Muscle of leg (tissue), 16 donors: ENCODE data around the gene PGBD4. TPM values are rescaled to one million over a fixed set of nuclear protein-coding genes. Genes with fewer than 3 reads are reported as not detected.
A peak's percentile ranks its signal among the peaks of the same experiment; 100 is the strongest.

Experiments
- DNase-seq: peaks from one replicate; pipeline ENCODE4 v3.0.0; 2013
- H3K27ac ChIP-seq: one replicate; pipeline ENCODE4 v1.5.1; 2013; ENCODE audit warnings: mild to moderate bottlenecking, low read length, control low read depth
- H3K27me3 ChIP-seq: one replicate; pipeline ENCODE4 v1.6.1; 2013; ENCODE audit warnings: low read length; ENCODE audit not compliant: control insufficient read depth, insufficient read depth
- H3K36me3 ChIP-seq: one replicate; pipeline ENCODE4 v1.6.1; 2013; ENCODE audit warnings: low read length; ENCODE audit not compliant: control insufficient read depth, insufficient read depth
- H3K4me1 ChIP-seq: one replicate; pipeline ENCODE4 v1.6.1; 2013; ENCODE audit warnings: low read length; ENCODE audit not compliant: control insufficient read depth, insufficient read depth
- H3K4me3 ChIP-seq: one replicate; pipeline ENCODE4 v1.5.1; 2013; ENCODE audit warnings: low read length, control low read depth
- H3K9me3 ChIP-seq: replicated peaks from 2 replicates; pipeline ENCODE4 v1.6.1; 2013; ENCODE audit warnings: low read depth, low read length; ENCODE audit not compliant: control insufficient read depth
- WGBS: methylation state at CpG from one replicate; pipeline ENCODE4 v1.1.5; 2013; ENCODE audit warnings: missing lambda C conversion rate; ENCODE audit not compliant: insufficient coverage; 5-methylcytosine and 5-hydroxymethylcytosine counted together
- long read RNA-seq, 11 donors: transcript quantifications; one replicate each; lab custom pipeline, GENCODE V29; 2026
- polyA plus RNA-seq, 8 donors: library from polyadenylated mRNA; unstranded; fragments of 120-200 nt; gene quantifications; one replicate each; pipeline versions ENCODE4 v1.2.1 to v1.2.3, GENCODE V29; 2013; ENCODE audit warnings: inconsistent platforms in 1 of 8, low replicate concordance in 1 of 8; ENCODE audit not compliant: insufficient read length in 8 of 8, insufficient read depth in 1 of 8
- total RNA-seq: library from RNA; stranded (reverse); fragments of 120-200 nt; gene quantifications from one replicate; pipeline ENCODE4 v1.2.4, GENCODE V29; 2013

Gene PGBD4
- 1.6 TPM for total RNA-seq
- 1 to 10 TPM; 1.0 to 1.9 (median 1.3) TPM for polyA plus RNA-seq
- long read RNA-seq, donor 1, full-length matches to known transcripts: 1 of 1 reads
- long read RNA-seq, donor 1, partial matches to known transcripts: 0 of 1 reads
- long read RNA-seq, donor 1, other reads (novel, unspliced or antisense): 0 of 1 reads
- long read RNA-seq, donor 2: 0 reads
- long read RNA-seq, donor 3, full-length matches to known transcripts: 3 of 3 reads
- long read RNA-seq, donor 3, partial matches to known transcripts: 0 of 3 reads
- long read RNA-seq, donor 3, other reads (novel, unspliced or antisense): 0 of 3 reads
- long read RNA-seq, donor 4, full-length matches to known transcripts: 1 of 1 reads
- long read RNA-seq, donor 4, partial matches to known transcripts: 0 of 1 reads
- long read RNA-seq, donor 4, other reads (novel, unspliced or antisense): 0 of 1 reads
- long read RNA-seq, donor 5, full-length matches to known transcripts: 4 of 4 reads
- long read RNA-seq, donor 5, partial matches to known transcripts: 0 of 4 reads
- long read RNA-seq, donor 5, other reads (novel, unspliced or antisense): 0 of 4 reads
- long read RNA-seq, donor 6, full-length matches to known transcripts: 1 of 1 reads
- long read RNA-seq, donor 6, partial matches to known transcripts: 0 of 1 reads
- long read RNA-seq, donor 6, other reads (novel, unspliced or antisense): 0 of 1 reads
- long read RNA-seq, donor 7, full-length matches to known transcripts: 3 of 3 reads
- long read RNA-seq, donor 7, partial matches to known transcripts: 0 of 3 reads
- long read RNA-seq, donor 7, other reads (novel, unspliced or antisense): 0 of 3 reads
- long read RNA-seq, donor 8, full-length matches to known transcripts: 2 of 2 reads
- long read RNA-seq, donor 8, partial matches to known transcripts: 0 of 2 reads
- long read RNA-seq, donor 8, other reads (novel, unspliced or antisense): 0 of 2 reads
- long read RNA-seq, donor 9, full-length matches to known transcripts: 1 of 1 reads
- long read RNA-seq, donor 9, partial matches to known transcripts: 0 of 1 reads
- long read RNA-seq, donor 9, other reads (novel, unspliced or antisense): 0 of 1 reads
- long read RNA-seq, donor 10, full-length matches to known transcripts: 3 of 3 reads
- long read RNA-seq, donor 10, partial matches to known transcripts: 0 of 3 reads
- long read RNA-seq, donor 10, other reads (novel, unspliced or antisense): 0 of 3 reads
- long read RNA-seq, donor 11, full-length matches to known transcripts: 5 of 5 reads
- long read RNA-seq, donor 11, partial matches to known transcripts: 0 of 5 reads
- long read RNA-seq, donor 11, other reads (novel, unspliced or antisense): 0 of 5 reads

DNA sequence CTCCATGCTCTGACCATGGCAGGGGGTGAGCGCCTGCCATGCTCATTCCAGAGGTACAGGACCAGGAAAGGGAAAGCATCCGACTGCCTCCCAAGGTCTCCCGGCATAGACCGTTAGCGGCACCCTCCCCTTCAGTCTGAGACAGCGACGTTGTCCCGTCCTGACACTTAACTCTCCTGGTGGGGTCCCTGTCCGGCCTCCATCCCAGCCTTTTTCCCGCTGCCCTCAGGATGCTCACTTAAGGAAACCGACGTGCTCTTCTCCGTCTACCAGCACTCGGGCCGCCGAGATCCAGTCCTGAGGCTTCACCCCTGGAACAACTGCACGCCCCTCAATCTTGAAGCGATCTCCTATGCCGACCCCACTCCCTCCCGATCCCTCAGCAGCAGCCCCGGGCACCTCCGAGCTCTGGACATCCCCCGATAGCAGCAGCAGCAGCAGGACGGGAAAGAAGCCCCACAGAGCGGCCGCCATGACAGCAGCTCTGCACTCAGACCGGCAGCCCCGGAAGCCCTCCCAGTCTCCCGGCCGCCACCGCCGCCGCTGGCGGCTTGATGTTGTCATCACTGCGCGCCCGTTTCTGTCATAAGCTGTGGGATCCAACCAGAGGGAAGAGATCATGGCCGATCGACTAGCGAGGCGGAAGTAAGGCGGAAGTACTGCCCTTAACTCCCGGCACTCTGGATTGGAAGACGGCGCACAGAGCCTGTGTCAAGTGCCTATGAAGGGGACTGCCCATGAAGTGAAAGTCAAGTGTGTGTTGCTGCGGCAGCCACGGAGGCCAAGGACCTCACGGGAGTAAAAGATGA is at the start of gene PGBD4, which contains the start of gene EMC7:
Gene PGBD4 (plus strand): TSS at position 718 of the 809 bp plus-strand sequence. CDS start 449 bp downstream, outside the sequence.
Gene EMC7 (minus strand): TSS at position 497 of the 809 bp plus-strand sequence. CDS start 23 bp downstream, at position 474.
- Histone ChIP-seq H3K4me3 (peak within 1 kb of the TSS; percentile 91), H3K9me3 (no peaks in the 10 kb centered on the region), H3K36me3 (peaks cover 2% of the 10 kb centered on the region), H3K27ac (peak within 1 kb of the TSS; percentile 95), H3K4me1 (peaks cover 2% of the 10 kb centered on the region), H3K27me3 (no peaks in the 10 kb centered on the region)
- peak; percentile 100 for DNase-seq
- under 1% methylated on average over 47 of the region's 48 CpGs for WGBS

DNA sequence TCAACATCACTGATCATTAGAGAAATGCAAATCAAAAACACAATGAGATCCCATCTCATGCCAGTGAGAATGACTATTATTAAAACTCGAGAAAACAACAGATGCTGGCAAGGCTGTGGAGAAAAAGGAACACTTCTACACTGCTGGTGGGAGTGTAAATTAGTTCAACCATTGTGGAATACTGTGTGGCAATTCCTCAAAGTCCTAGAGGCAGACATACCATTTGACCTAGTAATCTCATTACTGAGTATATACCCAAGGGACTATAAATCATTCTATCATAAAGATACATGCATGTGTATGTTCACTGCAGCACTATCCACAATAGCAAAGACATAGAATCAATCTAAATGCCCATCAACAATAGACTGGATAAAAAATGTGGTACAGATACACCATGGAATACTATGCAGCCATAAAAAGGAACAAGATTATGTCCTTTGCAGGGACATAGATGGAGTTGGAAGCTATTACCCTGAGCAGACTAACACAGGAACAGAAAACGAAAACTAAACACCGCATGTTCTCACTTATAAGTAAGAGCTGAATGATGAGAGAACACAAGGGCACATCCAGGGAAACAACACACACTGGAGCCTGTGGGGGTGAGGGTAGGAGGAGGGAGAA is 47.7 kb upstream of the PGBD4 start:
- WGBS: no CpG with 5 or more reads among the region's 3 CpGs
- no peaks in the 10 kb centered on the region for H3K4me1 ChIP-seq
- no peak overlapping the region for H3K4me3 ChIP-seq

DNA sequence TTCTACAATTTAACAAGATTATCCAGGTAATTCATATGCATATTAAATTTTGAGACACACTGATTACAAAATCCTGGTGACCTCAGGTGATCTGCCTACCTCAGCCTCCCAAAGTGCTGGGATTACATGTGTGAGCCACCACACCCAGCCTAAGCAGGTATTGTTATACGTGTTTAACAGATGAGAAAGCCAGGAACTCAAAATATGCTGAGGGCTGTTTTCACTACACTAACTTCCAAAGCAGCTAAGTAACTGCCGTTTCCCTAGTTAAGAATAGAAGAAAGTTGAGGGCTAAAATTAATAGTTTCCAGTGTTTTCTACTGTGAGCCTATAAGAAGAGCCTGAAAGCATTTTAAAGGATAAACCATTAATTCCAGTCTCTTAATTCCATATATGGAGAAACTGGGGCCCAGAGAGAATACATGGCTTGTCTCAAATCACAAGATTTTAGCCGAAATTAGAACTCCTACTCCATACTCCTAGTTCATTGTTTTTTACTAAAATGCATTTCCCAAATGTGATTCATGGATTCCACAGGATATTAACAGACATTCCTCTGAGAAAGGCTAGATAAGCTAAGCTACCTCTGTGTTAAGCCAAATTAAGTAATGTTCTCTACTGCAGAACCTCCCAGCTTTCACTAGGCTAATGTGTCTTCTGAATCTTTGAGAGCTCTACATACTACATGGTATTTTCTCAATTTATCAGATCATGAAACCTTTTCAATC is 45.9 kb upstream of the PGBD4 start:
- no peaks in the 10 kb centered on the region for H3K9me3 ChIP-seq
- no peak overlapping the region for H3K27ac ChIP-seq
- H3K36me3 ChIP-seq: no peaks in the 10 kb centered on the region
- peak; percentile 15 for DNase-seq
- WGBS: 29% methylated on average over 1 of the region's 3 CpGs
- no peaks in the 10 kb centered on the region for H3K27me3 ChIP-seq
- H3K4me3 ChIP-seq: no peak overlapping the region
- no peaks in the 10 kb centered on the region for H3K4me1 ChIP-seq

More for the DNA sequence above, 47.7 kb upstream of the PGBD4 start:
- H3K36me3 ChIP-seq: no peaks in the 10 kb centered on the region
- H3K27ac ChIP-seq: no peak overlapping the region
- no peak for DNase-seq
- peaks cover 6% of the 10 kb centered on the region for H3K9me3 ChIP-seq
- H3K27me3 ChIP-seq: no peaks in the 10 kb centered on the region

DNA sequence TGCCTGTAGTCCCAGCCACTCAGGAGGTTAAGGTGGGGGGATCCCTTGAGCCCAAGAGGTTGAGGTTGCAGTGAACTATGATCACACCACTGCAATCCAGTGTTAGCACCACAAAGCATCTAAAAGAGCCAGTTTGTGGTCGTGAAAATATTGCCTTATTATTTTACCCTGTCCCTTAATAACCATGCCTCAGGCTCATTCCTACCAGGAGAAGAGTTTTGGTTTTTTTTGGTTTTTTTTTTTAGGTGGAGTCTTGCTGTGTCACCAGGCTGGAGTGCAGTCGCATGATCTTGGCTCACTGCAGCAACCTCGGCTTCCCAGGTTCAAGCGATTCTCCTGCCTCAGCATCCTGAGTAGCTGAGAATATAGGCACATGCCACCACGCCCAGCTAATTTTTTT is 45.0 kb upstream of the PGBD4 start:
- H3K27ac ChIP-seq: no peak overlapping the region
- H3K4me3 ChIP-seq: no peak overlapping the region

DNA sequence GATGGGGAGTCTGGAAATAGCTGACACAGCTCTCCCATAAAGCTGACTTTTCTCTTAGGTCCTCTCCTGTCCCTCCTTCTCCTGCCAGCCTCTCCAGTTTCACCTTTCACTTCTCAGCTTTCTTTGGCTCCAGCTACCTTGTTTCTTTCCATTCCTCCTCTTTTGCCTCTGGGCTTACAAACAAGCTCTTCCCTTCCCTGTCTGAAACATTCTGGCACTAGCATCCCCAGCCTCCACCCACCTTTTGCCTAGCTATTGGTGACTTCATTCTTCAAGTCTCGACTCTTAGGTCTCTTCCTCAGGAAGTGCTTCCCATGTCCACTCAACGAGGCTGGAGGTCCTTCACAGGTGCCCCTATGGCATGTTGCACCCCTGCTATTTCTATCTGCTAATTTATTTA is 42.4 kb upstream of the PGBD4 start:
- DNase-seq: no peak
- H3K4me3 ChIP-seq: no peak overlapping the region
- H3K9me3 ChIP-seq: no peaks in the 10 kb centered on the region
- no peak overlapping the region for H3K27ac ChIP-seq
- WGBS: 36% methylated on average over 2 of the region's 2 CpGs
- H3K4me1 ChIP-seq: no peaks in the 10 kb centered on the region
- no peaks in the 10 kb centered on the region for H3K36me3 ChIP-seq
- no peaks in the 10 kb centered on the region for H3K27me3 ChIP-seq

More for the DNA sequence above, 45.0 kb upstream of the PGBD4 start:
- Histone ChIP-seq H3K4me1 (no peaks in the 10 kb centered on the region), H3K36me3 (no peaks in the 10 kb centered on the region), H3K9me3 (no peaks in the 10 kb centered on the region), H3K27me3 (no peaks in the 10 kb centered on the region)
- WGBS: no CpG with 5 or more reads among the region's 5 CpGs
- no peak for DNase-seq

DNA sequence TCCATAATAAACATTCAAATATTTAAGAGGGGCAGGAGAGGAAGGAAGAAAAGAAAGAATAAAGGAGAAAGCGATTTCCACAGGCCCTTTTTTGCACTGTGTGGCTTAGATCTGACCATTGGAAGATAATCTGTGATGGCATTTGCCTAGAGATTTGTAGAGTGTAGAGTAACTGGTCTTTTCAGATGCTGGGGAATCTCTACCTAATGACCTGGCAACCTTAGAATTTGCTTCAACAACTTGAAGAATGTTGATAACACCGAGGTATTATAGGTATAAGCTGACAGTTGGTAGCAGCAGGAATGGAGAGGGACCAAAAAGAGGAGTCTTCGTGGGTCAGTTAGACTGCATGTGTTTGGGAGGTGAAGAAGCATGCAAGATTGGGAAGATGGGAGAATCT is 41.9 kb upstream of the PGBD4 start:
- Histone ChIP-seq H3K36me3 (no peaks in the 10 kb centered on the region), H3K27ac (no peak overlapping the region), H3K9me3 (no peaks in the 10 kb centered on the region), H3K4me1 (no peaks in the 10 kb centered on the region), H3K27me3 (no peaks in the 10 kb centered on the region), H3K4me3 (no peak overlapping the region)
- 83% methylated on average over 1 of the region's 3 CpGs for WGBS
- DNase-seq: no peak

DNA sequence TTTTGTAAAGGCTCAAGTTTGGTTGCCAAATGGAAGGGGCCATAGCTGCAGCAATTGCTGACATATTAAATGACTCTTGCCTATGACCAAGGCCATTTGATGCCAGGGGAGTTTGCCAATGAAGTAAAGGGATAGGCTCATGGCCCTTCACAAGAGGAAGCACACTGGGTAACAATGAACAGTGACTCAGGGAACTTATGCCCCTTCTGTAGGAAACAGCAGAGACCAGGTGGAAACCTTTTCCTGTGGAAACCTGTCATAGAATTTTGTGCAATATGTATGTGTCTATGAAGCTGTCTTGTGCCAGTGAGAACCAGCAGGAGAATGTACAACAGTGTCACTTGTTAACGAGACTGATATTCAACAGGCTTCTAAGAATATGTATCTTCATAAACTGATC is 37.4 kb upstream of the PGBD4 start:
- Histone ChIP-seq H3K9me3 (no peaks in the 10 kb centered on the region), H3K4me1 (no peaks in the 10 kb centered on the region), H3K36me3 (no peaks in the 10 kb centered on the region), H3K27me3 (no peaks in the 10 kb centered on the region), H3K27ac (no peak overlapping the region), H3K4me3 (no peak overlapping the region)
- no CpG with 5 or more reads among the region's 1 CpG for WGBS
- no peak for DNase-seq

DNA sequence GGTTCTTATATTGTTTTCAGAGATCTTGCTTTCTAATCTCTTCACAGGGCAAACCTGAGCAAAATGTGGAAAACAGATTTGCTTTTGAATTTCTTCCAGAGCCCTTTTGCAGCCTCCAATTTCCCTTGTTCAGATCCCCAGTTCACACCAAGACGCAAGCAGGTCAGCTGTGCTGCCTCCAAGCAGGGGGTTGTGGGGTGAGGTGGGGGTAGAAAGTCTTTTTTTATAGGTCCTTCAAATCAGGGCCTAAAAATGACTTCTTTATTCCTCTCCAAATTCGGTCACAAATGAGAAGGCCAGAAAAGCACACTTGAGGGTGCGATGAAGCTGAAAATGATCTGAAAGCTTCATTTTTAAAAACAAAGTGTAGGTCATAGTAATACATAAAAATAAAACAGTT is 36.6 kb upstream of the PGBD4 start:
- no peak overlapping the region for H3K27ac ChIP-seq
- H3K4me3 ChIP-seq: no peak overlapping the region
- H3K27me3 ChIP-seq: no peaks in the 10 kb centered on the region
- DNase-seq: peak; percentile 11
- H3K36me3 ChIP-seq: no peaks in the 10 kb centered on the region
- H3K9me3 ChIP-seq: no peaks in the 10 kb centered on the region
- no peaks in the 10 kb centered on the region for H3K4me1 ChIP-seq
- WGBS: no CpG with 5 or more reads among the region's 3 CpGs
